ENCODE data around the gene AGFG2. TPM values are rescaled to one million over a fixed set of nuclear protein-coding genes. Genes with fewer than 3 reads are reported as not detected.

The AGFG2 gene
- total RNA-seq, 1 experiment from 2014 or later: 42.5 TPM

DNA sequence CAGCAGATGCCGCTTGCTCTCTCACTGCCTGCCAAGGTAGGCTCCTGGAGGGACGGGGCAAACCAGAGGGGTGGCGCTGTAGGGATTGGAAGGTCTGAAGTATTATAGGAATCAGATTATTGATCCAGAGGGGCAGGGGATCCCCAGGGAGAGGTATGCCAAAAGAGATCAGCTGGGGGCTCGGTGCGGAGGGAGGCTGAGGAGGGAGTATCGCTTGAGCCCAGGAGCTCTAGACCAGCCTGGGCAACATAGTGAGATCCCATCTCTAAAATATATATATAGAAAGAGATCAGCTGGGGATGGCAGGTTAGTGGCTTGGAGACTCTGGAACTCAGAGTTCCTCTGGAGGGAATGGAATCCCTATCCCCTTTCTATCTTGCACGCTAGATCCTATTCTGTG is 56.2 kb downstream of the AGFG2 start:
- no peak for TF ChIP-seq SIN3A (IDR thresholded peaks at IDR 0.05; ENCODE audit: borderline replicate concordance, insufficient read depth, low read depth, low read length)
- in situ Hi-C loops (cut with HindIII; ENCODE audit: low pct_unique_long_range_greater_than_20kb, low sequenced_read_pairs): no loop called here
- no peak for ATAC-seq
- Histone ChIP-seq H3K4me3 (ENCODE audit: low read depth in 2 of 2, low read length in 2 of 2) (no peak overlapping the region), H3K4me1 (ENCODE audit: control insufficient read depth, insufficient read depth, low read length) (no peaks in the 10 kb centered on the region), H3K27me3 (ENCODE audit: control insufficient read depth, insufficient read depth, low read length) (no peaks in the 10 kb centered on the region), H3K36me3 (ENCODE audit: control insufficient read depth, insufficient read depth, low read length) (no peaks in the 10 kb centered on the region), H3K9me3 (ENCODE audit: control insufficient read depth, insufficient read depth, low read depth, low read length) (no peaks in the 10 kb centered on the region), H3K27ac (ENCODE audit: low read length) (no peak overlapping the region)
- ChIA-PET CTCF (interaction anchor here (0.7 kb wide), 1 partner anchor 28 kb away, joined by 3 read pairs; no protein-coding TSS in a partner anchor), POLR2A (interaction anchor here (0.6 kb wide), 1 partner anchor 126 kb away, joined by 12 read pairs; no protein-coding TSS in a partner anchor)
- no TSS peak for BruUV-seq (replicated peaks)
- no peak for DNase-seq (ENCODE audit: low read depth, low spot score)
- intact Hi-C loops (cut with micrococcal nuclease; ENCODE audit: unreplicated experiment): no loop called here

GRCh38 chr7:100598425-100598824 is 59.4 kb downstream of the AGFG2 start:
- Histone ChIP-seq H3K9me3 (ENCODE audit: control insufficient read depth, insufficient read depth, low read depth, low read length) (no peaks in the 10 kb centered on the region), H3K4me3 (ENCODE audit: low read depth in 2 of 2, low read length in 2 of 2) (no peak overlapping the region), H3K4me1 (ENCODE audit: control insufficient read depth, insufficient read depth, low read length) (no peaks in the 10 kb centered on the region; the same call in 1 of the 2 replicates), H3K27me3 (ENCODE audit: control insufficient read depth, insufficient read depth, low read length) (no peaks in the 10 kb centered on the region), H3K27ac (ENCODE audit: low read length) (no peak overlapping the region), H3K36me3 (ENCODE audit: control insufficient read depth, insufficient read depth, low read length) (no peaks in the 10 kb centered on the region)
- CTCF ChIA-PET: no interaction called here
- intact Hi-C loops (cut with micrococcal nuclease; ENCODE audit: unreplicated experiment): no loop called here
- DNase-seq (ENCODE audit: low read depth, low spot score) (no peak), ATAC-seq (no peak)
- in situ Hi-C loops (cut with HindIII; ENCODE audit: low pct_unique_long_range_greater_than_20kb, low sequenced_read_pairs): no loop called here
- TF ChIP-seq POLR2AphosphoS5 (IDR thresholded peaks at IDR 0.05; ENCODE audit: low read depth, low read length): no peak
- TF ChIP-seq, protein P1, sequence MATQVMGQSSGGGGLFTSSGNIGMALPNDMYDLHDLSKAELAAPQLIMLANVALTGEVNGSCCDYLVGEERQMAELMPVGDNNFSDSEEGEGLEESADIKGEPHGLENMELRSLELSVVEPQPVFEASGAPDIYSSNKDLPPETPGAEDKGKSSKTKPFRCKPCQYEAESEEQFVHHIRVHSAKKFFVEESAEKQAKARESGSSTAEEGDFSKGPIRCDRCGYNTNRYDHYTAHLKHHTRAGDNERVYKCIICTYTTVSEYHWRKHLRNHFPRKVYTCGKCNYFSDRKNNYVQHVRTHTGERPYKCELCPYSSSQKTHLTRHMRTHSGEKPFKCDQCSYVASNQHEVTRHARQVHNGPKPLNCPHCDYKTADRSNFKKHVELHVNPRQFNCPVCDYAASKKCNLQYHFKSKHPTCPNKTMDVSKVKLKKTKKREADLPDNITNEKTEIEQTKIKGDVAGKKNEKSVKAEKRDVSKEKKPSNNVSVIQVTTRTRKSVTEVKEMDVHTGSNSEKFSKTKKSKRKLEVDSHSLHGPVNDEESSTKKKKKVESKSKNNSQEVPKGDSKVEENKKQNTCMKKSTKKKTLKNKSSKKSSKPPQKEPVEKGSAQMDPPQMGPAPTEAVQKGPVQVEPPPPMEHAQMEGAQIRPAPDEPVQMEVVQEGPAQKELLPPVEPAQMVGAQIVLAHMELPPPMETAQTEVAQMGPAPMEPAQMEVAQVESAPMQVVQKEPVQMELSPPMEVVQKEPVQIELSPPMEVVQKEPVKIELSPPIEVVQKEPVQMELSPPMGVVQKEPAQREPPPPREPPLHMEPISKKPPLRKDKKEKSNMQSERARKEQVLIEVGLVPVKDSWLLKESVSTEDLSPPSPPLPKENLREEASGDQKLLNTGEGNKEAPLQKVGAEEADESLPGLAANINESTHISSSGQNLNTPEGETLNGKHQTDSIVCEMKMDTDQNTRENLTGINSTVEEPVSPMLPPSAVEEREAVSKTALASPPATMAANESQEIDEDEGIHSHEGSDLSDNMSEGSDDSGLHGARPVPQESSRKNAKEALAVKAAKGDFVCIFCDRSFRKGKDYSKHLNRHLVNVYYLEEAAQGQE (IDR thresholded peaks at IDR 0.05; ENCODE audit: insufficient read depth in 1 of 2, low read depth in 2 of 2, low read length in 1 of 2): no peak
- TF ChIP-seq SIN3A (IDR thresholded peaks at IDR 0.05; ENCODE audit: borderline replicate concordance, insufficient read depth, low read depth, low read length): no peak
- TF ChIP-seq CTCF (IDR thresholded peaks at IDR 0.05): no peak
- TF ChIP-seq TCF7L2 (IDR thresholded peaks at IDR 0.05; ENCODE audit: low read depth, low read length): no peak
- POLR2A ChIA-PET: interaction anchor here (0.6 kb wide), 2 partner anchors 12 to 14 kb away, joined by 3 to 7 read pairs; partner anchors contain the start of gene FBXO24
- no TSS peak for BruUV-seq (replicated peaks)

GRCh38 chr7:100599911-100600729 is 61.1 kb downstream of the AGFG2 start:
- H3K4me1 ChIP-seq (ENCODE audit: control insufficient read depth, insufficient read depth, low read length): no peaks in the 10 kb centered on the region; the same call in 1 of the 2 replicates
- ChIA-PET POLR2A (no interaction called here), CTCF (no interaction called here)
- H3K4me3 ChIP-seq (ENCODE audit: low read depth in 2 of 2, low read length in 2 of 2): no peak overlapping the region
- no peaks in the 10 kb centered on the region for H3K9me3 ChIP-seq (ENCODE audit: control insufficient read depth, insufficient read depth, low read depth, low read length)
- intact Hi-C loops (cut with micrococcal nuclease; ENCODE audit: unreplicated experiment): no loop called here
- H3K27me3 ChIP-seq (ENCODE audit: control insufficient read depth, insufficient read depth, low read length): no peaks in the 10 kb centered on the region
- TF ChIP-seq, protein P1 (IDR thresholded peaks at IDR 0.05; ENCODE audit: insufficient read depth in 1 of 2, low read depth in 2 of 2, low read length in 1 of 2): no peak
- no peak for TF ChIP-seq TCF7L2 (IDR thresholded peaks at IDR 0.05; ENCODE audit: low read depth, low read length)
- TF ChIP-seq POLR2AphosphoS5 (IDR thresholded peaks at IDR 0.05; ENCODE audit: low read depth, low read length): no peak
- no peak; the same call in 1 of the 2 replicates for TF ChIP-seq CTCF (IDR thresholded peaks at IDR 0.05)
- no peak for TF ChIP-seq SIN3A (IDR thresholded peaks at IDR 0.05; ENCODE audit: borderline replicate concordance, insufficient read depth, low read depth, low read length)
- H3K36me3 ChIP-seq (ENCODE audit: control insufficient read depth, insufficient read depth, low read length): no peaks in the 10 kb centered on the region
- no peak overlapping the region for H3K27ac ChIP-seq (ENCODE audit: low read length)
- in situ Hi-C loops (cut with HindIII; ENCODE audit: low pct_unique_long_range_greater_than_20kb, low sequenced_read_pairs): no loop called here
- BruUV-seq (replicated peaks): no TSS peak
- ATAC-seq (no peak), DNase-seq (ENCODE audit: low read depth, low spot score) (no peak)

All from Panc1 (cell line).